ENCODE results near the gene ANKS1B.

- TF ChIP-seq CTCF (IDR thresholded peaks at IDR 0.05) (no peak), POLR2A (IDR thresholded peaks at IDR 0.05) (no peak)
Measured at GRCh38 chr12:99192489-99192888, 792.2 kb downstream of the ANKS1B start.

Data from thyroid gland (tissue), 4 donors.